Kidney (tissue), 14 donors: ENCODE data around the gene SIM1. TPM values are rescaled to one million over a fixed set of nuclear protein-coding genes. Genes with fewer than 3 reads are reported as not detected.

Experiments used
- DNase-seq, 5 donors: peaks; one replicate each; pipeline ENCODE4 v3.0.0-alpha.2; 2013 to 2020
- FAIRE-seq: peaks from 2 replicates; lab custom pipeline; 2012; peaks lifted over from hg19 to GRCh38; lab: Jason Lieb, UNC
- H3K27ac ChIP-seq, 2 donors: one replicate each; pipeline ENCODE4 v1.7.0; 2013; ENCODE audit warnings: low read depth in 2 of 2, low read length in 2 of 2, inconsistent platforms in 1 of 2
- H3K27me3 ChIP-seq: one replicate; pipeline ENCODE4 v1.7.1; 2013; ENCODE audit warnings: low read length, inconsistent platforms; ENCODE audit not compliant: control insufficient read depth, insufficient read depth
- H3K36me3 ChIP-seq, 3 donors: one replicate each; pipeline versions ENCODE4 v1.7.0 to v1.7.1; 2013; ENCODE audit warnings: low read length in 3 of 3, control low read depth in 1 of 3, inconsistent platforms in 1 of 3; ENCODE audit not compliant: insufficient read depth in 3 of 3, control insufficient read depth in 2 of 3
- H3K4me1 ChIP-seq, 3 donors: one replicate each; pipeline versions ENCODE4 v1.7.0 to v1.7.1; 2013; ENCODE audit warnings: low read length in 3 of 3, inconsistent platforms in 1 of 3, low read depth in 1 of 3; ENCODE audit not compliant: control insufficient read depth in 2 of 3, insufficient read depth in 2 of 3
- H3K4me3 ChIP-seq, 3 donors: one replicate each; pipeline versions ENCODE4 v1.7.0 to v1.8.1; 2013; ENCODE audit warnings: low read length in 3 of 3, control low read depth in 1 of 3, inconsistent platforms in 1 of 3
- H3K9ac ChIP-seq, 3 donors: one replicate each; pipeline versions ENCODE4 v1.7.0 to v1.7.1; 2013; ENCODE audit warnings: low read length in 3 of 3, control low read depth in 1 of 3, inconsistent platforms in 1 of 3
- H3K9me3 ChIP-seq, 3 donors: one replicate each; pipeline versions ENCODE4 v1.7.0 to v1.7.1; 2013; ENCODE audit warnings: low read length in 3 of 3, control low read depth in 1 of 3, inconsistent platforms in 1 of 3; ENCODE audit not compliant: control insufficient read depth in 2 of 3, insufficient read depth in 1 of 3
- intact Hi-C: fragments of 100-400 bp; cut with DNase I; formaldehyde crosslinking; loops from one replicate; pipeline ENCODE4 v1.11.1; 2022
- polyA plus RNA-seq: library from polyadenylated mRNA; stranded (reverse); fragments of 350-450 nt; fragmentation: Illumina TruSeq; extraction: RNeasy Lipid Tissue Mini Kit (QIAGEN cat#74804); gene quantifications from one replicate; pipeline ENCODE4 v1.2.3, GENCODE V29; 2014; ENCODE audit warnings: low read depth, low replicate concordance; ENCODE audit not compliant: insufficient read depth
- total RNA-seq: library from RNA; stranded (reverse); fragmentation: NEBNext Ultra II Directional; extraction: Animal tissue kit (Norgen Biotek cat#: 25700); gene quantifications from one replicate; pipeline ENCODE4 v1.2.1, GENCODE V29; 2021
- TF ChIP-seq, protein P1 (sequence below): IDR thresholded peaks from 3 replicates; pipeline ENCODE4 v1.5.1; 2012; ENCODE audit warnings: mild to moderate bottlenecking, moderate library complexity, borderline replicate concordance; ENCODE audit not compliant: insufficient read depth; ENCODE audit errors: extremely low read depth
- donor health status: control.
- donor health status: control.
- donor health status: control.
- donor health status: control.
- donor health status: control.
- donor health status: DM: yes; HTN: yes; CAD: no.
- donor health status: Normal renal cell carcinoma (clear cell type).

SIM1 gene
- total and polyA plus RNA-seq, 2 donors from 2014 or later, result 4.4 to 31.8 TPM

DNA sequence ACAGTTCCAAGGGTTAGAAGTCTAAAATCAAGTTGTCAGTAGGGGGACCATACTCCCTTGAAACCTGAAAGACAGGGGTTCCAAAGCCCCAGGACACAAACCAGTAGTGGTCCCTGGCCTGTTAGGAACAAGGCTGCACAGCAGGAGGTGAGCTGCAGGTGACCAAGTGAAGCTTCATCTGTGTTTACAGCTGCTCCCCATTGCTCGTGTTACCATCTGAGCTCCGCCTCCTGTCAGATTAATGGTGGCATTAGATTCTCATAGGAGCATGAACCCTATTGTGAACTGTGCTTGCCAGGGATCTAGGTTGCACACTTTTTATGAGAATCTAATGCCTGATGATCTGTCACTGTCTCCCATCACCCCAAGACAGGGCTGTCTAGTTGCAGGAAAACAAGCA is 25.3 kb upstream of the SIM1 start:
- TF ChIP-seq, protein P1, sequence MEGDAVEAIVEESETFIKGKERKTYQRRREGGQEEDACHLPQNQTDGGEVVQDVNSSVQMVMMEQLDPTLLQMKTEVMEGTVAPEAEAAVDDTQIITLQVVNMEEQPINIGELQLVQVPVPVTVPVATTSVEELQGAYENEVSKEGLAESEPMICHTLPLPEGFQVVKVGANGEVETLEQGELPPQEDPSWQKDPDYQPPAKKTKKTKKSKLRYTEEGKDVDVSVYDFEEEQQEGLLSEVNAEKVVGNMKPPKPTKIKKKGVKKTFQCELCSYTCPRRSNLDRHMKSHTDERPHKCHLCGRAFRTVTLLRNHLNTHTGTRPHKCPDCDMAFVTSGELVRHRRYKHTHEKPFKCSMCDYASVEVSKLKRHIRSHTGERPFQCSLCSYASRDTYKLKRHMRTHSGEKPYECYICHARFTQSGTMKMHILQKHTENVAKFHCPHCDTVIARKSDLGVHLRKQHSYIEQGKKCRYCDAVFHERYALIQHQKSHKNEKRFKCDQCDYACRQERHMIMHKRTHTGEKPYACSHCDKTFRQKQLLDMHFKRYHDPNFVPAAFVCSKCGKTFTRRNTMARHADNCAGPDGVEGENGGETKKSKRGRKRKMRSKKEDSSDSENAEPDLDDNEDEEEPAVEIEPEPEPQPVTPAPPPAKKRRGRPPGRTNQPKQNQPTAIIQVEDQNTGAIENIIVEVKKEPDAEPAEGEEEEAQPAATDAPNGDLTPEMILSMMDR, result no peak
- Histone ChIP-seq H3K36me3 (no peaks in the 10 kb centered on the region), H3K4me3 (no peak overlapping the region), H3K27me3 (no peaks in the 10 kb centered on the region), H3K4me1 (no peaks in the 10 kb centered on the region), H3K27ac (no peak overlapping the region), H3K9ac (no peak overlapping the region), H3K9me3 (no peaks in the 10 kb centered on the region)
- DNase-seq (no peak), FAIRE-seq (no peak)
- intact Hi-C loops, result no loop called here

DNA sequence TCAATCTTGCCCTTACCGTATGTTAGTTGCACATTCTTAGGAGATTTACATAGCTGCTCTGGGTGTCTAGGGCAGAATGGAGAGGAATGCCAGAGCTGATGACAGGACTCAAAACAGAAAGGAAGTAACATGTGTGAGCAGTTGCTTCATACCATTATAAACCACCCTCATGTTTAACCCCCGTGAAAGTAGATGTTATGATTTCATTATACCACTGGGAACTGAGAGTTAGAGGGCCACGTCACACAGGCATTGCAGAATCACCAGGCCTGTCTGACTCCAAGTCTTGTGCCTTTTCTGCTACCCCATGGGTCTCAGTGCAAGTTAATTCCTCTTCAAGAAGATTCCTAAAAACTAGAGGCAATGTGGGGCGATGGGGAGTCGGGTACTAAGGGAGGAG is 23.5 kb upstream of the SIM1 start:
- TF ChIP-seq, protein P1, result no peak
- no peak overlapping the region for H3K4me3 ChIP-seq
- H3K4me1 ChIP-seq, result no peaks in the 10 kb centered on the region
- H3K9ac ChIP-seq, result no peak overlapping the region
- H3K27ac ChIP-seq, result no peak overlapping the region
- no peaks in the 10 kb centered on the region for H3K36me3 ChIP-seq
- intact Hi-C loops, result no loop called here
- DNase-seq (no peak), FAIRE-seq (no peak)
- no peaks in the 10 kb centered on the region for H3K9me3 ChIP-seq
- H3K27me3 ChIP-seq, result no peaks in the 10 kb centered on the region

DNA sequence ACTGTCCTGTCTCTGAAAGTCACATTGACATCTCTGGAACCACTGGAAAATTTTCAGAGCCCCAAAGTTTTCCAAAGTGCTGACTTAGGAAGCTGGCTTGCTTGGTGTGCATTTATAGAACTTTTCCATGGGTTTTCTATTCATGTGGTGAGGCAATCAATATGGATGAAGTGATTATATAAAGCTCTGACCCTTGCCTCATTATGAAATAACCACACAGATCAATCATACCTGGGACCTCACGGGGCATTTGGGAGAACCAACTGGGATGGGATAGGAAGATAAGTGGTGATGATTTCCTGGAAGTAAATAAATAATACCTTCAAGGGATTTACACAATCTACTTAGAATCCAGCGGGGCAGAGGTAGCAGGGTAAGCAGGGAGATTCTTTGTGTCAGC is 22.9 kb upstream of the SIM1 start:
- DNase-seq (no peak), FAIRE-seq (no peak)
- TF ChIP-seq, protein P1, result no peak
- Histone ChIP-seq H3K27me3 (no peaks in the 10 kb centered on the region), H3K4me3 (no peak overlapping the region), H3K9me3 (no peaks in the 10 kb centered on the region), H3K36me3 (no peaks in the 10 kb centered on the region), H3K4me1 (peaks cover 0 to 2% (median 0%) of the 10 kb centered on the region in 3 donors), H3K27ac (no peak overlapping the region), H3K9ac (no peak overlapping the region)
- intact Hi-C loops, result no loop called here

DNA sequence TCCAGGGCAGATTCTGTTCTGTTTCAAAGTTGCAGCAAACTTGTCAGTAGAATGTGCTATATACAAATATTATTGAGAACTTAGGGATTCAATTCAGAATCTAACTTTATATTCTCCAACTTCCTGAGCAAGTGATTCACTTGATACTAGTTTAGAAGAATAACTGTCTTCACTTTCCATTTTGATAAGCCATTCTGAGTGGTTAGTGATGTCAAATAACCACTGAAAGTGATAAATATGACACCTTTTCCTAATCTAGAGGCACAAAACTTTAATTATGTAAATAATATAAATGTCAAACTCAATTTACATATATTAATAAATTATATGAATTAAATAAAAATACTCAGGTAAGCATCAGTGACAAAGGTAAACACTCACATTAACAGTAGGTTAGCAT is 20.5 kb upstream of the SIM1 start:
- Histone ChIP-seq H3K9me3 (no peaks in the 10 kb centered on the region), H3K36me3 (no peaks in the 10 kb centered on the region), H3K27me3 (no peaks in the 10 kb centered on the region), H3K9ac (no peak overlapping the region), H3K4me1 (peaks cover 0 to 2% (median 0%) of the 10 kb centered on the region in 3 donors), H3K27ac (no peak overlapping the region), H3K4me3 (no peak overlapping the region)
- TF ChIP-seq, protein P1, result no peak
- intact Hi-C loops, result no loop called here
- FAIRE-seq (no peak), DNase-seq (no peak)
